Sigmoid colon (tissue), 7 donors: ENCODE measurements around the gene OXSR1. TPM values are rescaled to one million over a fixed set of nuclear protein-coding genes. Genes with fewer than 3 reads are reported as not detected.

Experiments
- DNase-seq: peaks from one replicate; pipeline ENCODE4 v3.0.0-alpha.2; 2019
- H3K27ac ChIP-seq, 4 donors: fragments of 200-600 bp; sonication (generic); one replicate each; pipeline ENCODE4 v1.5.1; 2016 to 2019; ENCODE audit warnings: mild to moderate bottlenecking in 1 of 4
- H3K27me3 ChIP-seq, 3 donors: fragments of 200-600 bp; sonication (generic); one replicate each; pipeline ENCODE4 v1.5.1; 2019; ENCODE audit warnings: mild to moderate bottlenecking in 1 of 3
- H3K36me3 ChIP-seq, 4 donors: fragments of 200-600 bp; sonication (generic); one replicate each; pipeline ENCODE4 v1.5.1; 2016 to 2019
- H3K4me1 ChIP-seq, 4 donors: fragments of 200-600 bp; sonication (generic); one replicate each; pipeline ENCODE4 v1.5.1; 2017 to 2019
- H3K4me3 ChIP-seq, 4 donors: fragments of 200-600 bp; sonication (generic); one replicate each; pipeline ENCODE4 v1.5.1; 2017 to 2019; ENCODE audit warnings: mild to moderate bottlenecking in 2 of 4, moderate library complexity in 1 of 4
- H3K9me3 ChIP-seq, 4 donors: fragments of 200-600 bp in 3 of 4; sonication (generic) in 3 of 4; one replicate each; pipeline versions ENCODE4 v1.5.1 to v1.6.1; 2013 to 2019
- CTCF ChIP-seq, 4 experiments: fragments of 450-650 bp in 3 of 4; fragments of 200-600 bp in 1 of 4; IDR thresholded peaks; one replicate each; pipeline ENCODE4 v1.5.1; 2016 to 2019; ENCODE audit warnings: antibody characterized with exemption in 4 of 4, mild to moderate bottlenecking in 3 of 4, moderate library complexity in 2 of 4
- EP300 ChIP-seq, 4 donors: sonication (generic); formaldehyde crosslinking; IDR thresholded peaks; one replicate each; pipeline ENCODE4 v1.6.1; 2017; ENCODE audit warnings: antibody characterized with exemption in 4 of 4
- POLR2A ChIP-seq, 2 donors: fragments of 450-650 bp; IDR thresholded peaks; one replicate each; pipeline ENCODE4 v1.6.1; 2016; ENCODE audit warnings: antibody characterized with exemption in 2 of 2, mild to moderate bottlenecking in 2 of 2, moderate library complexity in 2 of 2
- POLR2AphosphoS5 ChIP-seq, 4 donors: sonication (generic); formaldehyde crosslinking; IDR thresholded peaks; one replicate each; pipeline ENCODE4 v1.6.1; 2017; ENCODE audit warnings: antibody characterized with exemption in 4 of 4
- WGBS, 2 donors: extraction: QIAGEN DNeasy Blood & Tissue Kit; methylation state at CpG; one replicate each; pipeline ENCODE4 v1.1.7; 2013; 5-methylcytosine and 5-hydroxymethylcytosine counted together
- intact Hi-C: fragments of 100-400 bp; cut with DNase I; formaldehyde crosslinking; loops from one replicate; pipeline ENCODE4 v1.15.1; 2023
- polyA plus RNA-seq, 3 donors: library from polyadenylated mRNA; stranded (reverse); fragments of 200-250 nt; gene quantifications; one replicate each; pipeline ENCODE4 v1.2.3, GENCODE V29; 2013
- total RNA-seq, 4 donors: library from RNA; depleted of rRNA; stranded (reverse); fragments of >200 nt; gene quantifications; one replicate each; pipeline ENCODE4 v1.1.0, GENCODE V29; 2016
- donor health status: healthy with polysubstance abuse.
- donor health status: Bipolar disorder and iron deficiency.
- donor health status: healthy.

The OXSR1 gene
- total and polyA plus RNA-seq, 7 donors: 13.8 to 28.8 (median 22.9) TPM

GRCh38 chr3:38268087-38268486 lies 102.8 kb downstream of the OXSR1 start:
- no peak overlapping the region for H3K4me3 ChIP-seq
- no peaks in the 10 kb centered on the region for H3K27me3 ChIP-seq
- H3K27ac ChIP-seq: no peak overlapping the region
- H3K9me3 ChIP-seq: no peaks in the 10 kb centered on the region
- peaks cover 0 to 4% (median 1%) of the 10 kb centered on the region in 4 donors for H3K36me3 ChIP-seq
- WGBS, 2 donors: 58 to 86% methylated on average over 5 of the region's 5 CpGs
- H3K4me1 ChIP-seq: no peaks in the 10 kb centered on the region
- TF ChIP-seq EP300 (IDR thresholded peaks at IDR 0.05): no peak
- intact Hi-C loops: no loop called here
- DNase-seq: no peak

- intact Hi-C loops: no loop called here
- peaks cover 0 to 4% (median 1%) of the 10 kb centered on the region in 4 donors for H3K36me3 ChIP-seq
- TF ChIP-seq POLR2A (IDR thresholded peaks at IDR 0.05) (no peak), EP300 (IDR thresholded peaks at IDR 0.05) (no peak), POLR2AphosphoS5 (IDR thresholded peaks at IDR 0.05) (no peak), CTCF (IDR thresholded peaks at IDR 0.05) (no peak)
- WGBS, 2 donors: 38 to 46% methylated on average over 1 of the region's 1 CpG
- H3K4me3 ChIP-seq: no peak overlapping the region
- H3K27ac ChIP-seq: no peak overlapping the region
- no peak for DNase-seq
- H3K4me1 ChIP-seq: no peaks in the 10 kb centered on the region
- no peaks in the 10 kb centered on the region for H3K9me3 ChIP-seq
- no peaks in the 10 kb centered on the region for H3K27me3 ChIP-seq
Measured at GRCh38 chr3:38268522-38268921, 103.2 kb downstream of the OXSR1 start.

- TF ChIP-seq POLR2A (IDR thresholded peaks at IDR 0.05) (no peak), EP300 (IDR thresholded peaks at IDR 0.05) (no peak), CTCF (IDR thresholded peaks at IDR 0.05) (no peak), POLR2AphosphoS5 (IDR thresholded peaks at IDR 0.05) (no peak)
- no peak overlapping the region for H3K27ac ChIP-seq
- H3K4me1 ChIP-seq: no peaks in the 10 kb centered on the region
- H3K9me3 ChIP-seq: no peaks in the 10 kb centered on the region
- H3K36me3 ChIP-seq: peaks cover 0 to 4% (median 0%) of the 10 kb centered on the region in 4 donors
- H3K4me3 ChIP-seq: no peak overlapping the region
- H3K27me3 ChIP-seq: no peaks in the 10 kb centered on the region
- 87 to 93% methylated on average over 3 of the region's 3 CpGs for WGBS, 2 donors
- no peak for DNase-seq
- intact Hi-C loops: no loop called here
Measured at GRCh38 chr3:38270606-38271005, 105.3 kb downstream of the OXSR1 start.

DNA sequence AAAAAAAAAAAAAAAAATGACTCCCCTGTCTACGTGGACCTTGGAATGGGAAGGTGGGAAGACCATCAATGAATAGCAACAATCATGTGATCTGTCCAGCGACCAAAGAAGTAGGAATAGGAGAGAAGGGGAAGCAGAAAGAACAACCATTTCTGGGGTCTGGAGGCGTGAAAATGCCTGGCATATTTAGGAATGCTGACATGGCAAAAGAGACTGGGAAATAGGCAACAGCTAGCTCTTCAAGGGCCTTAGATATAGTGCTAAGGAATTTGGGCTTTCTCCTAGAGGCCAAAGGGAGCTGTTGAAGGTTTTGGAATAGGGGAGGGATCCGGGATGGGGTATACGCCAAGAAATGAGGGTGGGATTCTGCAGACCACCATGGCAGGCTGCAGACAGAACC lies 106.2 kb downstream of the OXSR1 start:
- H3K36me3 ChIP-seq: no peaks in the 10 kb centered on the region

More for the DNA sequence above, 106.2 kb downstream of the OXSR1 start:
- DNase-seq: no peak
- no peak for TF ChIP-seq EP300 (IDR thresholded peaks at IDR 0.05)
- no peak for TF ChIP-seq POLR2A (IDR thresholded peaks at IDR 0.05)
- no peak for TF ChIP-seq CTCF (IDR thresholded peaks at IDR 0.05)
- no peak for TF ChIP-seq POLR2AphosphoS5 (IDR thresholded peaks at IDR 0.05)
- H3K4me1 ChIP-seq: no peaks in the 10 kb centered on the region
- intact Hi-C loops: no loop called here
- H3K27ac ChIP-seq: no peak overlapping the region
- no peaks in the 10 kb centered on the region for H3K27me3 ChIP-seq
- no peak overlapping the region for H3K4me3 ChIP-seq
- WGBS, 2 donors: 96 to 97% methylated on average over 5 of the region's 5 CpGs
- no peaks in the 10 kb centered on the region for H3K9me3 ChIP-seq
